HG02588 (cell line): ENCODE results near the gene HNF1B.
"Not testable (repeated sequence)": the region's sequence is repeated elsewhere in the genome, so short reads cannot be mapped to it uniquely, and the experiment has no call there.

ENCODE experiments used
- ATAC-seq: cut with Tn5 transposase; IDR thresholded peaks from one replicate; pipeline ENCODE4 v1.9.1; 2021; ENCODE audit warnings: mild to moderate bottlenecking, moderate library complexity; ENCODE audit not compliant: unreplicated experiment

The HNF1B gene

DNA sequence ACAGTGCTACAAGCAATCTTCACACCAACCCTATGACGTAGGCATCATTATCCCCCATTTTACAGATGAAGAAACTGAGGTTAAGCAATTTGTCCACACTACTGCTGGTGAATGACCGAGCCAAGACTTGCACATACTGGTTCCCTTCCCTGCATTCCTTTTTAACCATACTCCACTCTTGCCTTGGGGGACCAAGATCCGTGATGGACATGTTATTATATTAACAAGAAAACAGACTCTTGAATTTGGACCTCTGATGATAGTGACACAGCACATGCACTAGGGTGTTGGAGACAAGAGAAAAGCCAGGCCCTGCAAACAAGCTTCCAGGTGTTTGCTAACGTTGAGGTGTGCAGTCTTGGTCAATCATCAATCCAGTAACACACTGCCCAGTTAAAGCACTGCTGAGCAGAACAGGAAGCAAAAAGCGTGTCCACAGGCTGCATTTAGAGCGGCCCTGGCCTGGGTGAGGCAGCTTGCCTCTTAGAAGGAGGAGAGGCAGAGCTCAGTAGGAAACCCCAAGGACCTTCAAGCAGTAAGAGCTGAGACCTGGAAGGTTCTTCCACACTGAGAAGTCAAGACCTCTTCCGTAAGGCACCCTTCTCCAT, 36.7 kb downstream of the HNF1B start:
- ATAC-seq: no peak

- no peak for ATAC-seq
Observed at GRCh38 chr17:37706446-37706845, 38.4 kb downstream of the HNF1B start.

- ATAC-seq: no peak
Observed at GRCh38 chr17:37702598-37702997, 42.3 kb downstream of the HNF1B start.

- ATAC-seq: no peak
Observed at GRCh38 chr17:37701496-37701898, 43.4 kb downstream of the HNF1B start.

DNA sequence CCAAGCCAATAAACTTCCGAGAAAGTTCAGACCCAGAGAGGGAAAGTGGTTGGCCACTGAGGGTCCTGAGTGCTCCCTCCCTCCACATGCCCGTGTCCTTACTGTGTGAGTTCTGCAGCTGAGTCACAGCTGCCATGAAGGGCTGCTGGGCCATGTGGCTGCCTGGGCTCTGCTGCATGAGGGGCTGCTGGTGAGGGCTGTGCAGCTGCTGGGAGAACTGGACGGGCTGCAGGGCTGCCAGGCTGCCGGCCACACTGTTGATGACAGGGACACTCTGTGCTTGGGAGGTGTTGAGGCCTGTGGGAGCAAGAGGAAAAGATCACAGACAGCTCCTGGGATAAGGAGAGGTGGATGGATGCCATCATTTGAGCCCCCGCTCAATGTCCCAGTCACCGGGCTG, 44.0 kb downstream of the HNF1B start:
- ATAC-seq: no peak

- no peak for ATAC-seq
Observed at GRCh38 chr17:37699285-37699973, 45.4 kb downstream of the HNF1B start.

GRCh38 chr17:37698911-37699255, 46.0 kb downstream of the HNF1B start:
- ATAC-seq: no peak

DNA sequence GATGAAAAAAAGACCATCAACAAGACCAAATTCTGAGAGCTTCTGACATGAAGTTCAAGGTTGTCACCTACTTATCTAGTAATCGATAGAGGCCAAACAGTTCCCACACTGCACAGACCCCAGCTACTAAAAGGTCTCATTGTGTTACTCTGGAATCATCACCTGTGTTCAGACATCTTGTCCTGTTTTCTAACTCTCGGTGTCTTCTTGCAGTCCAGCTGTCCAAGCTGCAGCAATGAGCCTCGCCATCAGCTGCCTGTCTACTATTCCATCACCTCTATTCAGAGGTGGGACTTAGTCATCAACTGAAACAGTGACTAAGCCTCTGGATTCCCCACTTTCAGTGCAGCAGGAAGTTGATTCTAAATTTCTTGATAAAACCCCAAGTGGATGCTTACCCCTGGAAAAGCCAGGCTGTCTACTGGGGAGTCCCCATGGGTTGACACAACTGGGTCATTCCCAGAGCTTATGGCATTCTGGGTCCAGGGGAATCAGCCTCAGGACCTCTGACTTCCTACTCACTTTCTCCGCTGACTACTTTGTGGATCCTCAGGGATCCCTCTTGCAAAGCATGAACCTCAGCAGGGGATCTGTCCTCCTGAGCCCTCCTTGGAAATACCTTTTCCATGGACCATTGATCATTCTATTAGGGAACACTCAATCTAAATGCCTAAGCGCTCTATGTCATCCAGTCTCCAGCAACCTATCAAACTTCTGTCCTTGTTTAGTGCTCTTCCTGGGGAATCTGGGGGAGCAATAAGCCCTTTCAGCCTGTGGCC, 46.5 kb downstream of the HNF1B start:
- no peak for ATAC-seq

GRCh38 chr17:37697381-37697780, 47.5 kb downstream of the HNF1B start:
- no peak for ATAC-seq

GRCh38 chr17:37696366-37696765, 48.5 kb downstream of the HNF1B start:
- ATAC-seq: no peak

DNA sequence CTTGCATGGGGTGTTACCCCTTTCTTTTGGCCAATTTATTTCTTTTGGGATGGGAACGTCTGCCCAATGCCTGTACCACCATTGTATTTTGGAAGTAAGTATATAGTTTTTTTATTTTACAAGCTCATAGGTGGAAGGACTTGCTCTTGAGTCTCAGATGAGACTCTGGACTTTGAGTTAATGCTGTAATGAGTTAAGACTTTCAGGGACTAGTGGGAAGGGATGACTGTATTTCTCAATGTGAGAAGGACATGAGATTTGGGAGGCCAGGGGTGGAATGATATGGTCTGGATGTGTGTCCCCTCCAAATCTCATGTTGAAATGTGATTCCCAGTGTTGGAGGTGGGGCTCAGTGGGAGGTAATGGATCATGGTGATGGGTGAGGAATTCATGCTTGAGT, 49.1 kb downstream of the HNF1B start:
- ATAC-seq: no peak

DNA sequence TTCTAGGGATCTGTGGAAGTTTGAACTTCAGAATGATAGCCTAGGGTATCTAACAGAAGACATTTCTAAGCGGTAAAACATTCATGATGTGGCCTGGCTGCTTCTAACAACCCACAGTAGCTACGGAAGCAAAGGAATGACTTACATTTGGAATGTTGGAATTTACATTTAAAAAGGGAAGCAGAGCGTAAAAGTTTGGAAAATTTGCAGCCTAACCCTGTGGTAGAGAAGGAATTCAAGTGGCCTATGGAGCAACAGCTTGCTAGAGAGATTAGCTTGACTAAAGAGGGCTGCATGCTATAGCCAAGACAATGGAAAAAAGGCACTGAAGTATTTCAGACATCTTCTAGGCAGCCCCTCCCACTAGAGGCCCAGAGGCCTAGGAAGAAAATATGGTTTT, 50.1 kb downstream of the HNF1B start:
- ATAC-seq: no peak

GRCh38 chr17:37693328-37693727, 51.5 kb downstream of the HNF1B start:
- no peak for ATAC-seq

DNA sequence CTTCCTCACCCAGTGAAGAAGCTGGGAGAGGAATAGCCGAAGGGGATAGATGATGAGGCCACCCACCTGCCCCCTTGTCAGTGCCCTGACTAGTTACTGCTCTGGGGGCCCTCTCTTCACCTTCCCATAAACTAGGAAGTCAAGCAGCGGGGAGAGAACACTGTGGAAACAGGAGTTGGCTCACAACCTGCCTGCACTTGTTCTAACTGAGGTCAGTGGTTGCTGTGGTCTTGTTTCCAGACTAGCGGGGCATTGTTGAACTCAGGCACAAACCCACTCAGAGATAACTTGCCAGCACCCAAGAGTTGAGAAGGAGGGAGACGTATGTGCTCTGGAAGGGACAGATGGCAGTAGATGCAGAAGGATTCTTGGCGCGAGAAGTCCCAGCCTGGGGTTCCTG, 53.1 kb downstream of the HNF1B start:
- ATAC-seq: no peak

DNA sequence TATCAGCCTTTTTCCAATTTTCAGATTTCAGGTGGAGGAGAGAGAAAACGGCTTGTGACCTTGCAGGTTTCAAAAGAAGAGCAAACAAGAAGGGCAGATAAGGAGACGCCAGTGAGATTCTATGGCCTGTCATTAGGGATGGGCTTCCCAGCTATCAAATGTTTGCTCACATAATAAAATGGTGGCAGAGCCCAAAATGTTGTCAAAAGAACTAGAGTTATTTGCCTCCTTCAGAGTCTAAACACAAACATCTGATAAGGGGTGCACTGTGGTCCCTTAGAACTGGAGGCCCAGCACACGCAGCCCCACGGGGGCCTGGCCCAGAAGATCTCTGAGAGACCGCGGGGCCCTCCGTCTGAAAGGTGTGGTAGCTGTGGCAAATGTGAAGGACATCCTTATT, 55.5 kb downstream of the HNF1B start:
- no peak for ATAC-seq

- ATAC-seq: no peak
Observed at GRCh38 chr17:37683454-37683984, 61.3 kb downstream of the HNF1B start.

GRCh38 chr17:37682007-37682406, 62.9 kb downstream of the HNF1B start:
- ATAC-seq: no peak

DNA sequence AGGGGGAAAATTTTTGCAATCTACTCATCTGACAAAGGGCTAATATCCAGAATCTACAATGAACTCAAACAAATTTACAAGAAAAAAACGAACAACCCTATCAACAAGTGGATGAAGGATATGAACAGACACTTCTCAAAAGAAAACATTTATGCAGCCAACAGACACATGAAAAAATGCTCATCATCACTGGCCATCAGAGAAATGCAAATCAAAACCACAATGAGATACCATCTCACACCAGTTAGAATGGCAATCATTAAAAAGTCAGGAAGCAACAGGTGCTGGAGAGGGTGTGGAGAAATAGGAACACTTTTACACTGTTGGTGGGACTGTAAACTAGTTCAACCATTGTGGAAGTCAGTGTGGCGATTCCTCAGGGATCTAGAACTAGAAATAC, 64.9 kb downstream of the HNF1B start:
- ATAC-seq: not testable (repeated sequence)

DNA sequence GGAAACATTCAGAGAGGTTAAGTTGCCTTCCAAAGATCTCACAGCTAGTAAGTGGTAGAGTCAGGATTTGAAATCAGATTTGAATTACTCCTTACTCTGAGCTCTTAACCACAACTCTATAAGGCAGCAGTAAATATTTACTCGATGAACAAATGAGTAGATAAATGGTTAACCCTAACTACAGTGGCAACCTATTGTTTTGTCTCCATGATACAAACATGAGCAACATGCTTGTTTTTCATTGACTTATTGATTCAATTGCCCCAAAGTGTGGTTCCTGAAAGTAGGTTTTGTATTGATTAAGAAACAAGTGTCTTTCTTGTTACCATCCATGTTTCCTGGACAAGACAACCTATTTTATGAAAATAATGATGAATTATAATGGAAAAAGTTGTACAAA, 66.8 kb downstream of the HNF1B start:
- no peak for ATAC-seq

- ATAC-seq: no peak
Observed at GRCh38 chr17:37677021-37677420, 67.8 kb downstream of the HNF1B start.

DNA sequence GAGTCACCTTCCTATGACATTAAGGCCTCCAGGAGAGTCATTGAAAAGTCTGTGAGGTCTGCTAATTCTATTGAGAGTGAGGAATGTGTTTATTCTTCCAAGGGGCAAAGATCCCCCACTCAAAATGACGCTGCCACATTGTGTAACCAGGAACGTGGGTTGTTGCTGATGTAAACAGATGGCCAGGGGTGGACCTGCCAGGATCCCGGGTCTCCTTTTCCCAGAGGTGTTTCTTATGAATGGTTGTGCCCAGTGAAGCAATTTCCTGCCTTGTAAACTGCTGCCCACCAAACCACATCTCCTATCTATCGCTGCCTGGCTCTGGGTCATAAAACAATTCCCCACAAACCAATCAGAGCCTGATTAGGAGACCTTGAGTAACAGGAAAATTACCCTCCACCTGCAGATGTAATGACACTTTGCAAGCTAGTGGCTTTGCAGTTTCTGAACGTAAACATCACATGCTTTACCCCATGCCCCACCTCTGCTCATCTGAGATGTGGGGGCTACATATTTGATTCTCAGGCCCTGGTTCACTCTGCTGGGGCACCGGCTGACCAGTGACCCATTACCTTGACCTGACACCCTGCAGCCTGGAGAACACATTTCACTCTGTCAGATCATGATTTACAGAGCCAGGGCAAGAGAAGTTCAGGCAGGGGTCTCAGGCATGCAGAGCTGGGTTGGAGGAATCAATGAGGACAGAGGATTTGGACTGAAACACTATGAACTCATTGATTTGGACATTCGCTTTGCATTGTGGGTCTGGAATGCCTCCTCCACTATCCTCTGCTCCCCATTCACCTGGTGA, 68.5 kb downstream of the HNF1B start:
- ATAC-seq: no peak
